DMS114 treated with DMSO at 0.1 percent for 48 hours (cell line): ENCODE results near the gene LIN7B.
A peak's percentile ranks its signal among the peaks of the same experiment; 100 is the strongest.

Experiments used
- DNase-seq: peaks from one replicate; lab custom pipeline; 2025; ENCODE audit not compliant: unreplicated experiment; lab: John Stamatoyannopoulos, UW

Gene LIN7B

GRCh38 chr19:49094505-49095482 lies 19.4 kb upstream of the LIN7B start:
- no peak for DNase-seq

- peak; percentile 29 for DNase-seq
Measured at GRCh38 chr19:49097453-49098288, 16.5 kb upstream of the LIN7B start.

- no peak for DNase-seq
Measured at GRCh38 chr19:49098795-49099194, 15.4 kb upstream of the LIN7B start.

- DNase-seq: no peak
Measured at GRCh38 chr19:49101160-49101559, 13.0 kb upstream of the LIN7B start.

- no peak for DNase-seq
Measured at GRCh38 chr19:49102303-49102702, 11.9 kb upstream of the LIN7B start.

- no peak for DNase-seq
Measured at GRCh38 chr19:49103331-49104085, 10.7 kb upstream of the LIN7B start.

- DNase-seq: no peak
Measured at GRCh38 chr19:49104229-49104864, 9.8 kb upstream of the LIN7B start.

GRCh38 chr19:49106648-49107135 lies 7.5 kb upstream of the LIN7B start:
- no peak for DNase-seq

- no peak for DNase-seq
Measured at GRCh38 chr19:49107625-49108459, 6.3 kb upstream of the LIN7B start.

- DNase-seq: no peak
Measured at GRCh38 chr19:49109051-49109450, 5.1 kb upstream of the LIN7B start.

GRCh38 chr19:49109569-49110233 lies 4.5 kb upstream of the LIN7B start:
- DNase-seq: no peak

- DNase-seq: no peak
Measured at GRCh38 chr19:49110567-49110966, 3.6 kb upstream of the LIN7B start.

- no peak for DNase-seq
Measured at GRCh38 chr19:49111218-49111998, 2.8 kb upstream of the LIN7B start.

GRCh38 chr19:49114630-49115363 lies 627 bp downstream of the LIN7B start:
- DNase-seq: peak; percentile 35

- DNase-seq: no peak
Measured at GRCh38 chr19:49116544-49116943, 2.4 kb downstream of the LIN7B start.

- no peak for DNase-seq
Measured at GRCh38 chr19:49117677-49118564, 3.8 kb downstream of the LIN7B start.
